Suprapubic skin (tissue), 4 donors: ENCODE results near the gene COQ3.

ENCODE experiments used
- CTCF ChIP-seq, 2 donors: fragments of 200-600 bp in 1 of 2; fragments of 450-650 bp in 1 of 2; sonication (generic) in 1 of 2; IDR thresholded peaks; one replicate each; pipeline ENCODE4 v1.5.1; 2016 to 2019; ENCODE audit warnings: antibody characterized with exemption in 2 of 2, mild to moderate bottlenecking in 1 of 2, moderate library complexity in 1 of 2
- POLR2A ChIP-seq, 2 donors: fragments of 450-650 bp; IDR thresholded peaks; one replicate each; pipeline ENCODE4 v1.6.1; 2017; ENCODE audit warnings: antibody characterized with exemption in 2 of 2, mild to moderate bottlenecking in 2 of 2, moderate library complexity in 2 of 2
- POLR2AphosphoS5 ChIP-seq, 3 donors: sonication (generic); formaldehyde crosslinking; IDR thresholded peaks; one replicate each; pipeline ENCODE4 v1.6.1; 2017; ENCODE audit warnings: antibody characterized with exemption in 3 of 3

DNA sequence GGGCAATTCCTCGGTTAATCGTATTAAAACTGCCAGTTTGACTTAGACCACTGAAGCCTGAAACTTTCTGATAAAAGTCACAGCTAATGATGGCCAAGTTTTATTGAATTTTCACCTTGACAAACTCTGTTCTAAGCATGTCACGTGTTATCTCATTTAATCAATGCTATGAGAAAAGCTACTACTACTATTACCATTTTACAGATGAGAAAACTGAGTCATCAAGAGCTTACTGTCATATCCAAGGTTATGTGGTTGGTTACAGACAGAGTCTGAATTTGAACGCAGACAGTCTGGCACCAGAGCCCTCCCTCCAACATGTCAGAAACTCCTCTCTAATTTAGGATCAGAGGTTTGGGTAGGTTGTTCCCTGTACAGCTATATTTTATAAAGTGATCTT is 48.8 kb downstream of the COQ3 start:
- TF ChIP-seq CTCF (IDR thresholded peaks at IDR 0.05) (no peak), POLR2AphosphoS5 (IDR thresholded peaks at IDR 0.05) (no peak), POLR2A (IDR thresholded peaks at IDR 0.05) (no peak)
